B cell (primary cell): ENCODE measurements around the gene HSF4. TPM values are rescaled to one million over a fixed set of nuclear protein-coding genes. Genes with fewer than 3 reads are reported as not detected.

ENCODE experiments used
- ATAC-seq: fragments of 200-7000 bp; cut with Tn5 transposase; one replicate; pipeline ENCODE4 v1.10.0; 2021; ENCODE audit warnings: low read depth, mild to moderate bottlenecking, moderate number of reproducible peaks, moderate library complexity
- CTCF ChIA-PET: fragments of 350-600 bp; sonication (Branson Sonifier 250); formaldehyde crosslinking; loops from one replicate; lab custom pipeline; 2021; ENCODE audit warnings: antibody characterized with exemption, inconsistent platforms; lab: Charles Lee
- POLR2A ChIA-PET: fragments of 350-600 bp; sonication (Branson Sonifier 250); formaldehyde crosslinking; loops from one replicate; lab custom pipeline; 2021; ENCODE audit warnings: antibody characterized with exemption; lab: Charles Lee
- DNase-seq: peaks from one replicate; pipeline ENCODE4 v3.0.0; 2013
- H2AFZ ChIP-seq: 2 replicates; pipeline ENCODE4 v1.6.1; 2012; ENCODE audit warnings: mild to moderate bottlenecking, low read depth, low read length; ENCODE audit not compliant: insufficient read depth, poor library complexity, severe bottlenecking
- H3K27ac ChIP-seq, 2 donors: 1 replicate in 1 of 2; 2 replicates in 1 of 2; pipeline ENCODE4 v1.5.1; 2012 to 2013; ENCODE audit warnings: low read length in 2 of 2, mild to moderate bottlenecking in 2 of 2, moderate library complexity in 1 of 2
- H3K27me3 ChIP-seq, 4 experiments: fragments of 200-600 bp in 1 of 4; sonication (generic) in 1 of 4; replicated peaks in 1 of 4; 1 replicate in 2 of 4; 2 replicates in 2 of 4; pipeline versions ENCODE4 v1.6.1 to v1.7.0; 2013 to 2016; ENCODE audit warnings: low read length in 3 of 4, mild to moderate bottlenecking in 2 of 4, mixed read lengths in 1 of 4, moderate library complexity in 1 of 4; ENCODE audit not compliant: insufficient read depth in 4 of 4, control insufficient read depth in 3 of 4; ENCODE audit errors: control extremely low read depth in 1 of 4
- H3K36me3 ChIP-seq, 2 experiments: replicated peaks in 1 of 2; 1 replicate in 1 of 2; 2 replicates in 1 of 2; pipeline versions ENCODE4 v1.6.1 to v1.7.1; 2013; ENCODE audit warnings: low read length in 1 of 2; ENCODE audit not compliant: insufficient read depth in 2 of 2, control insufficient read depth in 1 of 2; ENCODE audit errors: control extremely low read depth in 1 of 2, extremely low read depth in 1 of 2
- H3K4me1 ChIP-seq, 2 donors: fragments of 200-600 bp in 1 of 2; sonication (generic) in 1 of 2; 1 replicate in 1 of 2; 2 replicates in 1 of 2; pipeline versions ENCODE4 v1.5.1 to v1.6.1; 2013 to 2017; ENCODE audit warnings: low read length in 2 of 2; ENCODE audit not compliant: control insufficient read depth in 2 of 2, insufficient read depth in 2 of 2
- H3K4me2 ChIP-seq: replicated peaks from 2 replicates; pipeline ENCODE3; 2012; ENCODE audit warnings: mild to moderate bottlenecking, low read depth, low read length; ENCODE audit not compliant: poor library complexity, severe bottlenecking
- H3K4me3 ChIP-seq, 5 experiments: fragments of 200-600 bp in 1 of 5; sonication (generic) in 1 of 5; 1 replicate in 3 of 5; 2 replicates in 2 of 5; pipeline versions ENCODE4 v1.5.1 to v1.7.0; 2011 to 2016; ENCODE audit warnings: low read length in 4 of 5, mild to moderate bottlenecking in 4 of 5, low read depth in 2 of 5, control low read depth in 1 of 5, moderate library complexity in 1 of 5; ENCODE audit not compliant: insufficient read depth in 1 of 5; ENCODE audit errors: control extremely low read depth in 1 of 5, extremely low read depth in 1 of 5
- H3K79me2 ChIP-seq: fragments of 200-600 bp; sonication (generic); one replicate; pipeline ENCODE4 v1.6.0; 2016; ENCODE audit warnings: low read length; ENCODE audit not compliant: control insufficient read depth, insufficient read depth
- H3K9ac ChIP-seq: fragments of 200-600 bp; sonication (generic); 2 replicates; pipeline ENCODE4 v1.6.1; 2017; ENCODE audit warnings: mild to moderate bottlenecking, low read length, moderate library complexity
- H3K9me3 ChIP-seq, 3 donors: one replicate each; pipeline versions ENCODE4 v1.6.1 to v1.7.1; 2013; ENCODE audit warnings: low read length in 2 of 3; ENCODE audit not compliant: control insufficient read depth in 2 of 3, insufficient read depth in 1 of 3; ENCODE audit errors: control extremely low read depth in 1 of 3
- H4K20me1 ChIP-seq: 2 replicates; pipeline ENCODE4 v1.6.0; 2012; ENCODE audit warnings: mild to moderate bottlenecking, low read length; ENCODE audit not compliant: insufficient read depth, control insufficient read depth, poor library complexity, severe bottlenecking
- H3K27ac Mint-ChIP-seq: one replicate; pipeline ENCODE4 v1.8.0; 2021; ENCODE audit warnings: mixed read lengths
- H3K27me3 Mint-ChIP-seq: one replicate; pipeline ENCODE4 v1.8.0; 2021; ENCODE audit warnings: mixed read lengths
- H3K4me1 Mint-ChIP-seq: one replicate; pipeline ENCODE4 v1.8.0; 2021; ENCODE audit warnings: mixed read lengths
- H3K4me3 Mint-ChIP-seq: one replicate; pipeline ENCODE4 v1.8.0; 2021; ENCODE audit warnings: mixed read lengths
- H3K9me3 Mint-ChIP-seq: one replicate; pipeline ENCODE4 v1.8.0; 2022; ENCODE audit warnings: mixed read lengths; ENCODE audit not compliant: insufficient read depth
- CTCF ChIP-seq: fragments of 200-600 bp; IDR thresholded peaks from one replicate; pipeline ENCODE4 v1.8.0; 2022; ENCODE audit warnings: antibody characterized with exemption, mild to moderate bottlenecking
- EZH2 ChIP-seq: IDR thresholded peaks from 2 replicates; pipeline ENCODE4 v1.6.1; 2012; ENCODE audit warnings: borderline replicate concordance, low read depth, mild to moderate bottlenecking, moderate library complexity, low read length; ENCODE audit not compliant: insufficient read depth, poor library complexity, severe bottlenecking
- WGBS: methylation state at CpG from one replicate; pipeline ENCODE4 v1.1.5; 2013; ENCODE audit warnings: missing lambda C conversion rate; ENCODE audit not compliant: insufficient coverage; 5-methylcytosine and 5-hydroxymethylcytosine counted together
- intact Hi-C: fragments of 100-400 bp; cut with micrococcal nuclease; formaldehyde crosslinking; loops from one replicate; pipeline ENCODE4 v1.10.0; 2022
- polyA plus RNA-seq: library from polyadenylated mRNA; depleted of rRNA; stranded (reverse); fragments of >200 nt; gene quantifications from 2 replicates; pipeline ENCODE4 v1.2.3, GENCODE V29; 2012
- total RNA-seq, 2 donors: library from RNA; stranded (reverse); fragments of 120-200 nt in 1 of 2; gene quantifications; 1 replicate in 1 of 2; 2 replicates in 1 of 2; pipeline versions ENCODE4 v1.2.3 to v1.2.4, GENCODE V29; 2013 to 2022

HSF4 gene
- total and polyA plus RNA-seq, 2 donors (not counting 1 experiment from before 2014, with no cell fraction given): 11.9 to 12.2 TPM

DNA sequence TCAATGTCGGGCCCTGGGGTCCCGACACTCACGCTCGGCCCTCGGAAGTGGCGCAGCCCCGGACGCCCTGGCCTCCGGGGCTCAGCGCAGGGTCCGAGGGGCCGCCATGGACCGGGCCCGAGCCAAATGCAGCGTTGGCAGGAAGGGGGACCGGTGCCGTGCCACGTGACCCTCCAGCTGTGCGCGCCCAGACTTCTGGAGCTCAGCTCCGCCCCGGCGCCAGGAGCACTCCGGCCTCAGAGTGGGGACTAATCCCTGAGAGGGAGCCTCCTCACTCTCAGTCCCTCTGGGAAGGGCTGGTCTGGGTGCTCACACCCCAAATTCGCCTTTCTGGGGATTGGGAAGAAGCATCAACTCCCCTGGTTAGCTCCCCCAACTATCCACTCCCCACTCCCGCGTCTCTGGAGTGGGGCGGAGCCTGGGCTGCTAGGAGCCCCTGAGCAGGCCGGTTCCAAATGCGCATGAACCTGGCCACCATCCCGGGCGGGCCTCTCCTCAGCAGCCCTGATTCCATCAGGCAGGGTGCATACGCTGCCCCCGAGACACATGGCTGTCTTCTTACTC, 13.6 kb upstream of the HSF4 start, which contains the start of gene B3GNT9:
Gene B3GNT9 (minus strand): TSS at position 166 of the 564 bp plus-strand sequence. CDS start 513 bp downstream, outside the sequence.
- no peak for ATAC-seq
- Mint-ChIP-seq H3K4me3 (peak within 1 kb of the TSS; percentile 73), H3K27me3 (peaks cover 20% of the 10 kb centered on the region), H3K27ac (no peak within 1 kb of the TSS), H3K9me3 (no peaks in the 10 kb centered on the region), H3K4me1 (peaks cover 24% of the 10 kb centered on the region)
- TF ChIP-seq CTCF (no peak), EZH2 (no peak)
- Histone ChIP-seq H3K79me2 (no peaks in the 10 kb centered on the region), H3K27ac (no peak within 1 kb of the TSS), H4K20me1 (peaks cover 22% of the 10 kb centered on the region), H3K27me3 (peaks cover 0 to 36% (median 10%) of the 10 kb centered on the region in 4 experiments), H2AFZ (peak within 1 kb of the TSS; percentile 56), H3K9me3 (peaks cover 0 to 22% (median 0%) of the 10 kb centered on the region in 3 donors), H3K4me3 (peak within 1 kb of the TSS in 4 of 5 experiments; percentile 33 to 54 (median 44)), H3K9ac (peak within 1 kb of the TSS; percentile 52), H3K4me2 (peak within 1 kb of the TSS; percentile 79), H3K36me3 (peaks cover 0 to 26% of the 10 kb centered on the region in 2 experiments), H3K4me1 (peaks cover 21 to 22% of the 10 kb centered on the region in 2 donors)
- ChIA-PET POLR2A (interaction anchor here (0.6 kb wide), 1 partner anchor 8 kb away, joined by 3 read pairs; no protein-coding TSS in a partner anchor), CTCF (interaction anchor here (0.6 to 1.5 kb wide), 6 partner anchors 19 to 343 kb away, joined by 3 to 4 read pairs (median 4); partner anchors contain the start of genes CBFB and NOL3)
- intact Hi-C loops: loop anchor here (1.0 kb wide), 1 partner anchor 169 kb away; no protein-coding TSS in a partner anchor
- peak; percentile 44 for DNase-seq
- WGBS: 4% methylated on average over 31 of the region's 34 CpGs
